ENCODE measurements around the gene NDUFB2.

Gene NDUFB2

DNA sequence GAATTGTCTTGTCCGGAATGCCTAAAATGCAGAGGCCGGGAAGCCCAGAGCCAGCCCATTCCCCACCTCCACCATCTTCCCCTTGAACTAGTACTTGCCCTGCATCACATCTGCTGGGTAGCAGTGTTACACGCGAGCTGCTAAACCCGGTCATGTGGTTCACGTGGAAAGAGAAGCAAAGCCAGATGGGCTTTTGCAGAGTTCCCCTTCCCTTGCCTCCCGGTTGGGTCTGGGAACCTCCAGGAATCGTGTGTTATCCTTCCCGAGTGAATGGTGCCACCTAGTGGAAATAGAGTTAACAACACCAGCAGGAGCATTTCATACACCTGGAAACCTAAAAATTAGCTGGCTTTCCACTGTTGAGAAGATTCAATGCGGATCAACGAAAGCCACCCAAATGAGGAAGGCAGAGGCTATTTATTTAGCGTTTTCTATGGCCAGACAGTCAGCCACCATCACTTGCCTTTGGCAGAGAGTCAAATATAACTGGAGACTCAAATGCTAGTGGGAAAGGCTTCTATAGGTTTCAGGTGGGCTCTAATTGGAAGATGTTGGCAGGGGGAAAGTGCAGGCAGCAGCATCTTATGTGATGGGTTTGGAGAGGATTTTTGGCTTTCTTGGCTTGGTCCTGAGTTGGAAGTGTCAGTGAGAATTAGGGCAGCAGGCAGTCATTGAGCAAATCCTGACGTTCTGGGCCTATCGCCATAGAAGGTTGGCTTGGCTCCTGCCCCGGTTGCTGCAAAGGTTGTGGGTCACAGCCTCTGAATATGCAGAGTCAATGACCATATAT lies 43.0 kb upstream of the NDUFB2 start:
- WGBS (ENCODE audit: extremely low coverage, insufficient coverage, insufficient read length): no CpG with 5 or more reads among the region's 15 CpGs
- H3K4ac ChIP-seq (ENCODE audit: low read depth, low read length): no peak overlapping the region

DNA sequence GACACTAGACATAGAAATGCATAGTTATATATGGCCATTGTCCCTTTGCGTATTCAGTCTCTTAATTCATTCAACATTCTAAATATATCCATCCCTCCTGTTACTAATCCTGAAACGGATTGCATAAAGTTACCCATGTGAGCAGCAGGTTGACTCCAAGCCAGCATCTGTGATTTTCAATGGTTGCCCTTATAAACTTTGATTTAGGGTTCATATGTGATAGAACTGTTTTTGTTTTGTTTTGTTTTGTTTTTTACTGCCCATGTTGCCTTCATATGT lies 42.5 kb upstream of the NDUFB2 start:
- Histone ChIP-seq H2BK5ac (ENCODE audit: low read depth, low read length, poor library complexity) (no peak overlapping the region), H4K8ac (ENCODE audit: low read depth, low read length) (no peak overlapping the region), H3K14ac (ENCODE audit: low read length) (no peak overlapping the region)

More for the DNA sequence above, 43.0 kb upstream of the NDUFB2 start:
- no peak overlapping the region for H3K4me3 ChIP-seq (ENCODE audit: low read depth, low read length)
- H3K14ac ChIP-seq (ENCODE audit: low read length): no peak overlapping the region
- H3K4me1 ChIP-seq (ENCODE audit: control insufficient read depth in 1 of 2, insufficient read depth in 2 of 2, low read length in 2 of 2): peaks cover 9 to 13% of the 10 kb centered on the region in 2 experiments
- no peaks in the 10 kb centered on the region for H3K9me3 ChIP-seq (ENCODE audit: insufficient read depth, low read depth, low read length)
- peak overlapping the region; percentile 61 for H2AFZ ChIP-seq (ENCODE audit: insufficient read depth, low read length, poor library complexity)
- peak; percentile 61 to 94 for DNase-seq
- H3K27me3 ChIP-seq (ENCODE audit: insufficient read depth, low read length): no peaks in the 10 kb centered on the region
- H2AK5ac ChIP-seq (ENCODE audit: low read length): no peak overlapping the region
- peaks cover 3% of the 10 kb centered on the region for H3K79me1 ChIP-seq (ENCODE audit: low read length)
- peak overlapping the region; percentile 19 for H2BK12ac ChIP-seq (ENCODE audit: low read length)
- H3K36me3 ChIP-seq (ENCODE audit: control insufficient read depth in 1 of 2, insufficient read depth in 2 of 2, low read length in 2 of 2): no peaks in the 10 kb centered on the region
- H3K27ac ChIP-seq (ENCODE audit: low read depth, low read length): no peak overlapping the region
- H2BK5ac ChIP-seq (ENCODE audit: low read depth, low read length, poor library complexity): no peak overlapping the region
- no peak overlapping the region for H3K9ac ChIP-seq (ENCODE audit: low read length)
- no peak overlapping the region for H2BK120ac ChIP-seq (ENCODE audit: insufficient read depth, low read length, poor library complexity)
- H3K23ac ChIP-seq (ENCODE audit: low read length): no peak overlapping the region
- peak overlapping the region; percentile 24 for H4K8ac ChIP-seq (ENCODE audit: low read depth, low read length)
- H4K91ac ChIP-seq (ENCODE audit: low read depth, low read length): no peak overlapping the region
- H4K12ac ChIP-seq (ENCODE audit: low read depth, low read length): no peak overlapping the region
- no peaks in the 10 kb centered on the region for H3K79me2 ChIP-seq (ENCODE audit: control insufficient read depth, insufficient read depth, low read length, poor library complexity)
- no peak overlapping the region for H3K18ac ChIP-seq (ENCODE audit: low read length)
- no peak overlapping the region for H3K4me2 ChIP-seq (ENCODE audit: low read length)

DNA sequence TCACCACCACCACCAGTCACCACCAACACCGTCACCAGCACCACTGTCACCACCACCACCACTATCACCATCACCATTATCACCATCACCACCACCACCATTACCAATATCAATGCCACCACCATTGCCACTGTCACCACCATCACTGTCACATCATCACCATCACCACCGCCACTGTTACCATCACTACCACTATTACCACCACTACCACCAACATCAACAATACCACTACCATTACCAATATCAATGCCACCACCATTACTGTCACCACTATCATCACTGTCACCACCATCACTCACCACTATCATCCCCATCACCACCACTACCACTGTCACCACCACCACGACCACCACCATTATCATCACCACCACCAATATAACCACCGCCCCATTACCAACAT lies 41.8 kb upstream of the NDUFB2 start:
- H2BK12ac ChIP-seq (ENCODE audit: low read length): peak overlapping the region; percentile 19
- no peak for DNase-seq
- H3K36me3 ChIP-seq (ENCODE audit: control insufficient read depth in 1 of 2, insufficient read depth in 2 of 2, low read length in 2 of 2): no peaks in the 10 kb centered on the region
- H4K91ac ChIP-seq (ENCODE audit: low read depth, low read length): no peak overlapping the region
- no peak overlapping the region for H4K12ac ChIP-seq (ENCODE audit: low read depth, low read length)
- H4K8ac ChIP-seq (ENCODE audit: low read depth, low read length): no peak overlapping the region
- H3K9me3 ChIP-seq (ENCODE audit: insufficient read depth, low read depth, low read length): no peaks in the 10 kb centered on the region
- H2AK5ac ChIP-seq (ENCODE audit: low read length): peak overlapping the region; percentile 5
- WGBS (ENCODE audit: extremely low coverage, insufficient coverage, insufficient read length): no CpG with 5 or more reads among the region's 4 CpGs
- no peak overlapping the region for H2BK5ac ChIP-seq (ENCODE audit: low read depth, low read length, poor library complexity)
- peaks cover 3% of the 10 kb centered on the region for H3K79me1 ChIP-seq (ENCODE audit: low read length)
- H3K4me3 ChIP-seq (ENCODE audit: low read depth, low read length): peak overlapping the region; percentile 47
- no peak overlapping the region for H2BK120ac ChIP-seq (ENCODE audit: insufficient read depth, low read length, poor library complexity)
- H3K79me2 ChIP-seq (ENCODE audit: control insufficient read depth, insufficient read depth, low read length, poor library complexity): no peaks in the 10 kb centered on the region
- no peak overlapping the region for H3K23ac ChIP-seq (ENCODE audit: low read length)
- H3K9ac ChIP-seq (ENCODE audit: low read length): no peak overlapping the region
- no peak overlapping the region for H3K18ac ChIP-seq (ENCODE audit: low read length)
- H3K4ac ChIP-seq (ENCODE audit: low read depth, low read length): no peak overlapping the region
- H3K27me3 ChIP-seq (ENCODE audit: insufficient read depth, low read length): no peaks in the 10 kb centered on the region
- H3K4me1 ChIP-seq (ENCODE audit: control insufficient read depth in 1 of 2, insufficient read depth in 2 of 2, low read length in 2 of 2): peaks cover 9 to 13% of the 10 kb centered on the region in 2 experiments
- no peak overlapping the region for H3K4me2 ChIP-seq (ENCODE audit: low read length)
- no peak overlapping the region for H3K14ac ChIP-seq (ENCODE audit: low read length)
- no peak overlapping the region for H2AFZ ChIP-seq (ENCODE audit: insufficient read depth, low read length, poor library complexity)
- no peak overlapping the region for H3K27ac ChIP-seq (ENCODE audit: low read depth, low read length)

More for the DNA sequence above, 42.5 kb upstream of the NDUFB2 start:
- Histone ChIP-seq H3K9me3 (ENCODE audit: insufficient read depth, low read depth, low read length) (no peaks in the 10 kb centered on the region), H2BK12ac (ENCODE audit: low read length) (no peak overlapping the region), H4K91ac (ENCODE audit: low read depth, low read length) (no peak overlapping the region), H3K4ac (ENCODE audit: low read depth, low read length) (no peak overlapping the region), H3K27me3 (ENCODE audit: insufficient read depth, low read length) (no peaks in the 10 kb centered on the region), H3K4me1 (ENCODE audit: control insufficient read depth in 1 of 2, insufficient read depth in 2 of 2, low read length in 2 of 2) (peaks cover 9 to 13% of the 10 kb centered on the region in 2 experiments), H3K36me3 (ENCODE audit: control insufficient read depth in 1 of 2, insufficient read depth in 2 of 2, low read length in 2 of 2) (no peaks in the 10 kb centered on the region), H3K4me3 (ENCODE audit: low read depth, low read length) (no peak overlapping the region), H2BK120ac (ENCODE audit: insufficient read depth, low read length, poor library complexity) (no peak overlapping the region), H2AK5ac (ENCODE audit: low read length) (no peak overlapping the region), H2AFZ (ENCODE audit: insufficient read depth, low read length, poor library complexity) (no peak overlapping the region), H3K79me1 (ENCODE audit: low read length) (peaks cover 3% of the 10 kb centered on the region), H3K23ac (ENCODE audit: low read length) (no peak overlapping the region), H4K12ac (ENCODE audit: low read depth, low read length) (no peak overlapping the region), H3K27ac (ENCODE audit: low read depth, low read length) (no peak overlapping the region), H3K4me2 (ENCODE audit: low read length) (no peak overlapping the region), H3K18ac (ENCODE audit: low read length) (no peak overlapping the region), H3K9ac (ENCODE audit: low read length) (no peak overlapping the region), H3K79me2 (ENCODE audit: control insufficient read depth, insufficient read depth, low read length, poor library complexity) (no peaks in the 10 kb centered on the region)
- no CpG with 5 or more reads among the region's 2 CpGs for WGBS (ENCODE audit: extremely low coverage, insufficient coverage, insufficient read length)
- DNase-seq: no peak

DNA sequence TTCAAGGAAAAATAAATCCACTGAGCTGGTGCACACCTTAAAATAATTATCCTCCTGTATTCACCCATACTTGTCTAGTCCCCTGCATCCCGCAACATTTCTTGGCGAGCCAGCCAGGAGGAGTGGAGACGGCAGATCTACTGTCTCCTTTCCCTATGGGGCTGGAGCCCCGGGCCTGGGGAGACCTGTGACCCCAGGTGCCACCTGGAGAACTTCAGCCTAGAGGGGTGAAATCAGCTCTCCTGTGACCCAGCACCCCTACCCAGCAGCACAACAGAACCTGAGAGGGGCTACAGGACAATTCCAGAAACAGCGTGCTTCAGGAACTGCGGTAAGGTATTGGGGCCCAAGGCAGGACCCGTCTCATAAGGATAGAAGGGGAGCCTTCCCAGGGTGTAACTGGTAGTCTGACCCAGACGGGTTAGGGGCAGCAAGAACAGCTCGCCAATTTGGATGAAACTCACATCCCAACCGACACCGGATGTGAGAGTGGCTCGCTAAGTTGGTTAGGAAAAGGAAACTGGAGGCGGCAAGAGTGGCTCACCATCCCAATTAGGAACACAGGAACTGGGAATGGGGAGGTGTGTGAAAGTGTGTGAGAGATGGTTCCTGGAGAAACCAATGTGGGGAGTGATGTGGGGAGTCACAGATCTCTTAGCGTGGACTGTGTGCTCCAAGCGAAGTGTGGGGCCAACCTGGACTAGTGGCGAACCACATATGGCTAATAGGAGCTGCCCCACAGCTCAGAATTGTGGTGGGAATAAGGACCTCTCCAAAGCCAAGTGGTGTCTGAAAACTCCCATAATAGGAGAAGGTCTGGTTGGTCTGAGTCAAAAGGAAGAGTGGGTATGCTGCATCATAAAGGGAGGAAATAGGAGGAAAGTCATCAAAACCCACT lies 40.7 kb upstream of the NDUFB2 start:
- WGBS (ENCODE audit: extremely low coverage, insufficient coverage, insufficient read length): no CpG with 5 or more reads among the region's 16 CpGs
- Histone ChIP-seq H3K4me3 (ENCODE audit: low read depth, low read length) (no peak overlapping the region), H3K4me1 (ENCODE audit: control insufficient read depth in 1 of 2, insufficient read depth in 2 of 2, low read length in 2 of 2) (peaks cover 9 to 13% of the 10 kb centered on the region in 2 experiments), H3K27ac (ENCODE audit: low read depth, low read length) (peak overlapping the region; percentile 30), H3K4me2 (ENCODE audit: low read length) (no peak overlapping the region), H2AK5ac (ENCODE audit: low read length) (peak overlapping the region; percentile 44), H3K9ac (ENCODE audit: low read length) (no peak overlapping the region), H3K79me1 (ENCODE audit: low read length) (peaks cover 3% of the 10 kb centered on the region), H4K12ac (ENCODE audit: low read depth, low read length) (no peak overlapping the region), H3K23ac (ENCODE audit: low read length) (no peak overlapping the region), H2BK120ac (ENCODE audit: insufficient read depth, low read length, poor library complexity) (peak overlapping the region; percentile 4), H3K14ac (ENCODE audit: low read length) (no peak overlapping the region), H3K4ac (ENCODE audit: low read depth, low read length) (peak overlapping the region; percentile 8), H4K8ac (ENCODE audit: low read depth, low read length) (no peak overlapping the region), H2BK5ac (ENCODE audit: low read depth, low read length, poor library complexity) (peak overlapping the region; percentile 19), H2BK12ac (ENCODE audit: low read length) (peak overlapping the region; percentile 19), H4K91ac (ENCODE audit: low read depth, low read length) (peak overlapping the region; percentile 45), H3K36me3 (ENCODE audit: control insufficient read depth in 1 of 2, insufficient read depth in 2 of 2, low read length in 2 of 2) (no peaks in the 10 kb centered on the region), H2AFZ (ENCODE audit: insufficient read depth, low read length, poor library complexity) (no peak overlapping the region), H3K9me3 (ENCODE audit: insufficient read depth, low read depth, low read length) (no peaks in the 10 kb centered on the region), H3K18ac (ENCODE audit: low read length) (no peak overlapping the region), H3K27me3 (ENCODE audit: insufficient read depth, low read length) (no peaks in the 10 kb centered on the region), H3K79me2 (ENCODE audit: control insufficient read depth, insufficient read depth, low read length, poor library complexity) (no peaks in the 10 kb centered on the region)
- no peak for DNase-seq

All from trophoblast cell (in vitro differentiated cells and primary cell).